ENCODE measurements around the gene PTPRD. TPM values are rescaled to one million over a fixed set of nuclear protein-coding genes. Genes with fewer than 3 reads are reported as not detected.

PTPRD gene
- total RNA-seq, 3 donors from 2014 or later: 2.9 to 5.4 (median 3.6) TPM

DNA sequence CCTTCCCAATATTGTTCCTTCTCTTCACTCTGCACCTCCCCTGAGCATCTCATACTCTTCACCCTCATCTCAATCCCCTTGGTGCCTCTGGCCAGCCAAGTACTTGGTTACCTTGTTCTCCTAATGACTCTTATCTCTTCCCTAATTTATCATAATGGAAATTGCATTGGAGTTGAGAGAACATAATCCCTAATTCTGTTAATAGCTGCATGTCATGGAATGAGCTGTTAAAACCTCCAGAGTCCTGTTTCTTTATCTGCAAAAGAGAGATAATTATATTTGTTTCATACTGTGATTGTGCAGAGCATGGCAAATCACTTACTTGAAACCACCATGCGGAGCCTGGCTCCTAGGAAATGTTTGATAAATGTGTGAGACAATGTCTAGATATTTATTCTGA, 1738.3 kb downstream of the PTPRD start:
- intact Hi-C loops (cut with DNase I; ENCODE audit: low total_unique reads): no loop called here
- Histone ChIP-seq H3K4me1 (no peaks in the 10 kb centered on the region), H3K9me3 (no peaks in the 10 kb centered on the region), H3K27ac (no peak overlapping the region), H3K4me3 (no peak overlapping the region), H3K27me3 (no peaks in the 10 kb centered on the region), H3K36me3 (no peaks in the 10 kb centered on the region)
- TF ChIP-seq, protein P1, sequence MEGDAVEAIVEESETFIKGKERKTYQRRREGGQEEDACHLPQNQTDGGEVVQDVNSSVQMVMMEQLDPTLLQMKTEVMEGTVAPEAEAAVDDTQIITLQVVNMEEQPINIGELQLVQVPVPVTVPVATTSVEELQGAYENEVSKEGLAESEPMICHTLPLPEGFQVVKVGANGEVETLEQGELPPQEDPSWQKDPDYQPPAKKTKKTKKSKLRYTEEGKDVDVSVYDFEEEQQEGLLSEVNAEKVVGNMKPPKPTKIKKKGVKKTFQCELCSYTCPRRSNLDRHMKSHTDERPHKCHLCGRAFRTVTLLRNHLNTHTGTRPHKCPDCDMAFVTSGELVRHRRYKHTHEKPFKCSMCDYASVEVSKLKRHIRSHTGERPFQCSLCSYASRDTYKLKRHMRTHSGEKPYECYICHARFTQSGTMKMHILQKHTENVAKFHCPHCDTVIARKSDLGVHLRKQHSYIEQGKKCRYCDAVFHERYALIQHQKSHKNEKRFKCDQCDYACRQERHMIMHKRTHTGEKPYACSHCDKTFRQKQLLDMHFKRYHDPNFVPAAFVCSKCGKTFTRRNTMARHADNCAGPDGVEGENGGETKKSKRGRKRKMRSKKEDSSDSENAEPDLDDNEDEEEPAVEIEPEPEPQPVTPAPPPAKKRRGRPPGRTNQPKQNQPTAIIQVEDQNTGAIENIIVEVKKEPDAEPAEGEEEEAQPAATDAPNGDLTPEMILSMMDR (IDR thresholded peaks at IDR 0.05): no peak
- TF ChIP-seq POLR2AphosphoS5 (IDR thresholded peaks at IDR 0.05) (no peak), POLR2A (IDR thresholded peaks at IDR 0.05) (no peak)
- DNase-seq (ENCODE audit: low spot score in 2 of 2): no peak

DNA sequence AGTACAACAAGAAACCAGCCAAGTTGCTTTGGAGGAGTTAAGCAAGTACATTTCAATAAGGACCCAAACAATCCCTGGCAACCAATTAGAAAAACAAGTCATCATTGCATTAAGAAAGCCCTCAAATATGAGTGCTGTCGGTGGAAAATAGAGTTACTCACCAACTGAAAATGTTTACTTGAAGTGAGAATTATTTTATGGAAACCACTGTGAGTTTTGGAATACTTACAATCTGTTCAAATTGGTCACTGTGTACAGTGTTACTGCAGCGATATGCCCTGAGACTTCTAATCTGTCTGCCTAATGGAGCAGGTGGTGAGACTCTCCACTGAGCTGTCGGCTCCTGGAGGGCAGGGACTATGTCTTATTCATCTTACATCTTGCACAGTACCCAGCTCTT, 1740.0 kb downstream of the PTPRD start:
- Histone ChIP-seq H3K4me1 (no peaks in the 10 kb centered on the region), H3K27ac (no peak overlapping the region), H3K27me3 (no peaks in the 10 kb centered on the region), H3K4me3 (no peak overlapping the region), H3K36me3 (no peaks in the 10 kb centered on the region), H3K9me3 (no peaks in the 10 kb centered on the region)
- DNase-seq (ENCODE audit: low spot score in 2 of 2): no peak
- intact Hi-C loops (cut with DNase I; ENCODE audit: low total_unique reads): no loop called here
- TF ChIP-seq POLR2A (IDR thresholded peaks at IDR 0.05) (no peak), POLR2AphosphoS5 (IDR thresholded peaks at IDR 0.05) (no peak)
- TF ChIP-seq, protein P1 (IDR thresholded peaks at IDR 0.05): no peak

DNA sequence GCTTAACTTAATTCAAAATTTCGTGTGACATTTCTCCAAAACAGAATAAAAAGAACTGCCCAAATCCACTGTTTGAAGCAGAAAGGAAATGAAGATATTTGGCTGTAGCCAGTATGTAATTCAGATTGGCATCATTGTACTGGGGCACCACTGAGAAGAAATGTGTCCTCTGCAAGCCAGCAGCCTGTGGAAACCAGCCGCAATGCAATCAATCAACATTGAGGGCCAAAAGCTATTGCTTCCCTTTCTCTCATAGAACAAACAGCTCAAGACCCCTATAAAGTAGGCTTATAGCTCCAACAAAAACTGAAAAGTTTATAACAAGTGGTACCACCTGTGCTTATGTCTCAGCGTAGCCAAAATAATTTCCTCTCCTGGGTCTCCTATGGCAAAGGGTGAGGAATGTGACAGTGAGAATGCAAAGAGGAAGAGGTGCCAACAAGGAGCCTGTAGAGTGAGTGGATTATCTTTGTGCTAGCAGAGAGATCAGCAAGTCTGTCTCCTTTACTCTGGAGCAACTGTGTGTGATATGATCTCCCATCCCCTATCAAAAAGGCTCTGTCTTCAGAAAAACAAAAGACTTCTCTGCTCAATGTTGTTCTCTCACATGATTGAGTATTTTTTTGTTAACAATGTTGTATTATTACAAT, 1740.9 kb downstream of the PTPRD start:
- Histone ChIP-seq H3K36me3 (no peaks in the 10 kb centered on the region), H3K27ac (no peak overlapping the region), H3K4me1 (no peaks in the 10 kb centered on the region), H3K27me3 (no peaks in the 10 kb centered on the region), H3K4me3 (no peak overlapping the region), H3K9me3 (no peaks in the 10 kb centered on the region)
- TF ChIP-seq POLR2AphosphoS5 (IDR thresholded peaks at IDR 0.05): no peak
- no peak for DNase-seq (ENCODE audit: low spot score in 2 of 2)
- intact Hi-C loops (cut with DNase I; ENCODE audit: low total_unique reads): no loop called here

DNA sequence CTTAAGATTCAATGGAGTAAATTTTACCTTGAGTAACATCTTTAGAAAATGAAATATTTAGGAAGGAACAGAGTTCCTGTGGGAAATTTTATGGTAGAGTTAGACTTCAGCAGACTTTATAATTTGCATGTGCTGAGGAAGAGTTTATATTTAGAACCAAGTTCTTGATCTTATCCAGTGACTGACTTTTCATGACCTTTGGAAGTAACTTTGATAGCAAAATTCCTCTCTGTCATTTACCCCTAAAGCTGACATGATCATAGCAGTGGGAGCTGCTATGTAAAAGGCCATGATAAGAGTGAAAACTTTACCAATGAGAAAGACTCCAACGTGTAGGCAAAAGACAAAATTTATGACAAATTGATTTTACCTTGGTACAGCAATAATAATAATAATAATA, 1741.4 kb downstream of the PTPRD start:
- no peaks in the 10 kb centered on the region for H3K4me1 ChIP-seq
- DNase-seq (ENCODE audit: low spot score in 2 of 2): no peak
- TF ChIP-seq, protein P1 (IDR thresholded peaks at IDR 0.05): no peak
- TF ChIP-seq POLR2A (IDR thresholded peaks at IDR 0.05) (no peak), POLR2AphosphoS5 (IDR thresholded peaks at IDR 0.05) (no peak)
- H3K9me3 ChIP-seq: no peaks in the 10 kb centered on the region
- no peak overlapping the region for H3K27ac ChIP-seq
- H3K4me3 ChIP-seq: no peak overlapping the region
- H3K27me3 ChIP-seq: no peaks in the 10 kb centered on the region
- intact Hi-C loops (cut with DNase I; ENCODE audit: low total_unique reads): no loop called here
- H3K36me3 ChIP-seq: no peaks in the 10 kb centered on the region

DNA sequence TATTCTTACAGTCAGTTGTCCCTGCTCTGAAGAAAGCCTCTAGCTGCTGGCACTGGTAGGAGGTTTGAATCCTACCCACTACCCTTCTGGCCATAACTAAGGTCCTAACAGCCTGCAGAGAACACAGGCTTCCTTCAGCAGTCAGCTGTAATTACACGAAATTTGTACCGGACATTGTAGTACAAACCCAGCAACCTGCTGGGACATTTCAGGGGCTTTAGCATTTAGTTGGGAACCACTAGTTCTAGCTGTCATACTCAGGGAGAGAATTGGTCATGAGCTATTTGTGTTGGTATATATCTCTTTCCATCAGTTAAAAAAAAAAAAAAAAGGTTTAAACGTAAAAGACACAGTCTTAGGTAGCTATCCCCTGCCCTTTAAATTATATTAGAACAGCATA, 1743.0 kb downstream of the PTPRD start:
- no peaks in the 10 kb centered on the region for H3K4me1 ChIP-seq
- H3K9me3 ChIP-seq: no peaks in the 10 kb centered on the region
- no peaks in the 10 kb centered on the region for H3K27me3 ChIP-seq
- no peak overlapping the region for H3K27ac ChIP-seq
- no peaks in the 10 kb centered on the region for H3K36me3 ChIP-seq
- no peak for TF ChIP-seq POLR2AphosphoS5 (IDR thresholded peaks at IDR 0.05)
- TF ChIP-seq, protein P1 (IDR thresholded peaks at IDR 0.05): no peak
- TF ChIP-seq POLR2A (IDR thresholded peaks at IDR 0.05): no peak
- DNase-seq (ENCODE audit: low spot score in 2 of 2): no peak
- intact Hi-C loops (cut with DNase I; ENCODE audit: low total_unique reads): no loop called here
- H3K4me3 ChIP-seq: no peak overlapping the region

DNA sequence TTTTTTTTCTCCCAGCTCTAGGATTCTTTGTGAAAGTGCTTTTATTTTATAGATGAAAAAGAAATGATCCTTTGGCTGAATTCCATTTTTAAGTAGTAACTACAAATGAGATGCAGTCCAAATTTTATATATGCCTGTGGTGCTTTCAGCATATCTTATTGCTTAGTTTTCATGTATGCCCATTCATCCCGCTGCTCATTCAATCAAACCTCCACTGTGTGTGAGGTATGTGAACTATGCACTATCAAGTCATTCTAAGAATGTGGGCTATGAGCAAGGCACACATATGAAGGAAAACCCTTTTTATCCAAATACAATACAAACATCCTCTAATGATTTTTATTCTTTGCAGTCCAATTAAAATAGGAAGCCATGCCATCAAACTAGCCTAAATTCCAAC, 1744.2 kb downstream of the PTPRD start:
- no peak overlapping the region for H3K27ac ChIP-seq
- H3K36me3 ChIP-seq: no peaks in the 10 kb centered on the region
- no peak for DNase-seq (ENCODE audit: low spot score in 2 of 2)
- no peak overlapping the region for H3K4me3 ChIP-seq
- intact Hi-C loops (cut with DNase I; ENCODE audit: low total_unique reads): no loop called here
- H3K4me1 ChIP-seq: no peaks in the 10 kb centered on the region
- TF ChIP-seq POLR2A (IDR thresholded peaks at IDR 0.05): no peak
- TF ChIP-seq POLR2AphosphoS5 (IDR thresholded peaks at IDR 0.05): no peak
- no peaks in the 10 kb centered on the region for H3K27me3 ChIP-seq
- no peaks in the 10 kb centered on the region for H3K9me3 ChIP-seq
